Neural cell (in vitro differentiated cells): ENCODE data around the gene IQCM. TPM values are rescaled to one million over a fixed set of nuclear protein-coding genes. Genes with fewer than 3 reads are reported as not detected.

Experiments
- H2AFZ ChIP-seq: fragments of 200-600, 300-800 bp; sonication (generic), shearing (Covaris generic); 2 replicates; pipeline ENCODE4 v1.6.0; 2014; ENCODE audit warnings: low read depth, mild to moderate bottlenecking, antibody characterized with exemption, low read length, moderate library complexity
- H3F3A ChIP-seq: fragments of 200-600 bp; shearing (Covaris generic); 2 replicates; pipeline ENCODE4 v1.6.1; 2016; ENCODE audit warnings: mild to moderate bottlenecking, moderate library complexity, mixed read lengths, antibody characterized with exemption, low read length; ENCODE audit not compliant: insufficient read depth, poor library complexity, severe bottlenecking
- H3K27ac ChIP-seq: fragments of 200-600, 300-800 bp; sonication (generic), shearing (Covaris generic); 2 replicates; pipeline ENCODE4 v1.5.1; 2014; ENCODE audit warnings: mild to moderate bottlenecking, low read length, moderate library complexity
- H3K27me3 ChIP-seq: fragments of 300-800, 200-600 bp; sonication (generic), shearing (Covaris generic); 2 replicates; pipeline ENCODE4 v1.6.0; 2014; ENCODE audit warnings: mild to moderate bottlenecking, low read depth, low read length, moderate library complexity; ENCODE audit not compliant: insufficient read depth
- H3K36me3 ChIP-seq: fragments of 300-800, 200-600 bp; sonication (generic), shearing (Covaris generic); 2 replicates; pipeline ENCODE4 v1.5.1; 2014; ENCODE audit warnings: mild to moderate bottlenecking, antibody characterized with exemption, low read length, moderate library complexity; ENCODE audit not compliant: insufficient read depth
- H3K4me2 ChIP-seq: fragments of 300-800, 200-600 bp; sonication (generic), shearing (Covaris generic); 2 replicates; pipeline ENCODE4 v1.6.0; 2014; ENCODE audit warnings: mild to moderate bottlenecking, low read length
- H3K4me3 ChIP-seq: fragments of 300-800, 200-600 bp; sonication (generic), shearing (Covaris generic); 2 replicates; pipeline ENCODE4 v1.5.1; 2014; ENCODE audit warnings: mild to moderate bottlenecking, low read length, moderate library complexity
- H3K79me2 ChIP-seq: fragments of 200-600 bp; shearing (Covaris generic); replicated peaks from 2 replicates; pipeline ENCODE4 v1.6.0; 2014; ENCODE audit warnings: mild to moderate bottlenecking, low read length, moderate library complexity; ENCODE audit not compliant: insufficient read depth
- H3K9ac ChIP-seq: fragments of 300-800, 200-600 bp; sonication (generic), shearing (Covaris generic); 2 replicates; pipeline ENCODE4 v1.6.1; 2016; ENCODE audit warnings: mild to moderate bottlenecking, low read length, mixed read lengths
- H3K9me2 ChIP-seq: fragments of 200-600 bp; shearing (Covaris generic); 2 replicates; pipeline ENCODE4 v1.6.1; 2016; ENCODE audit warnings: mild to moderate bottlenecking, low read length, mixed read lengths; ENCODE audit not compliant: insufficient read depth
- H3K9me3 ChIP-seq: fragments of 200-600, 300-800 bp; sonication (generic), shearing (Covaris generic); 2 replicates; pipeline ENCODE4 v1.6.1; 2016; ENCODE audit warnings: mild to moderate bottlenecking, mixed run types, low read length, moderate library complexity, mixed read lengths
- H4K20me1 ChIP-seq: fragments of 200-600 bp; shearing (Covaris generic); 2 replicates; pipeline ENCODE4 v1.6.1; 2016; ENCODE audit warnings: mild to moderate bottlenecking, mixed run types; ENCODE audit not compliant: insufficient read depth
- EP300 ChIP-seq: fragments of 450-650 bp; conservative IDR thresholded peaks from 2 replicates; pipeline ENCODE4 v1.6.1; 2014; ENCODE audit warnings: antibody characterized with exemption, mild to moderate bottlenecking, moderate library complexity; ENCODE audit not compliant: poor library complexity, severe bottlenecking
- EZH2 ChIP-seq: fragments of 200-600, 300-800 bp; shearing (Covaris generic), sonication (generic); IDR thresholded peaks from 2 replicates; pipeline ENCODE4 v1.6.1; 2014; ENCODE audit warnings: antibody characterized with exemption, low read length, borderline replicate concordance, mild to moderate bottlenecking; ENCODE audit not compliant: insufficient read depth, poor library complexity, severe bottlenecking
- MXI1 ChIP-seq: fragments of 450-650 bp; conservative IDR thresholded peaks from 2 replicates; pipeline ENCODE4 v1.6.1; 2014; ENCODE audit warnings: antibody characterized with exemption, mild to moderate bottlenecking; ENCODE audit not compliant: poor library complexity, severe bottlenecking
- POLR2AphosphoS5 ChIP-seq: IDR thresholded peaks from 2 replicates; pipeline ENCODE4 v1.6.1; 2012
- RAD21 ChIP-seq: fragments of 450-650 bp; conservative IDR thresholded peaks from 2 replicates; pipeline ENCODE4 v1.6.1; 2014; ENCODE audit warnings: antibody characterized with exemption, mild to moderate bottlenecking, moderate library complexity
- SMC3 ChIP-seq: fragments of 450-650 bp; conservative IDR thresholded peaks from 2 replicates; pipeline ENCODE4 v1.6.1; 2014; ENCODE audit warnings: antibody characterized with exemption, mild to moderate bottlenecking, moderate library complexity; ENCODE audit not compliant: poor library complexity
- TAF1 ChIP-seq: IDR thresholded peaks from 2 replicates; pipeline ENCODE4 v1.6.1; 2012; ENCODE audit warnings: low read depth
- polyA plus RNA-seq: library from polyadenylated mRNA; depleted of rRNA; stranded (reverse); fragments of >200 nt; gene quantifications from 2 replicates; pipeline ENCODE4 v1.2.3, GENCODE V29; 2014
- TF ChIP-seq, protein P1 (sequence below): IDR thresholded peaks from 2 replicates; pipeline ENCODE4 v1.6.1; 2012; ENCODE audit warnings: borderline replicate concordance
- TF ChIP-seq, protein P2 (sequence below): fragments of 450-650 bp; IDR thresholded peaks from 2 replicates; pipeline ENCODE4 v1.5.1; 2014; ENCODE audit warnings: antibody characterized with exemption, mild to moderate bottlenecking, moderate library complexity; ENCODE audit not compliant: poor library complexity, severe bottlenecking

Gene IQCM
- polyA plus RNA-seq, 1 donor from 2014 or later = not detected

DNA sequence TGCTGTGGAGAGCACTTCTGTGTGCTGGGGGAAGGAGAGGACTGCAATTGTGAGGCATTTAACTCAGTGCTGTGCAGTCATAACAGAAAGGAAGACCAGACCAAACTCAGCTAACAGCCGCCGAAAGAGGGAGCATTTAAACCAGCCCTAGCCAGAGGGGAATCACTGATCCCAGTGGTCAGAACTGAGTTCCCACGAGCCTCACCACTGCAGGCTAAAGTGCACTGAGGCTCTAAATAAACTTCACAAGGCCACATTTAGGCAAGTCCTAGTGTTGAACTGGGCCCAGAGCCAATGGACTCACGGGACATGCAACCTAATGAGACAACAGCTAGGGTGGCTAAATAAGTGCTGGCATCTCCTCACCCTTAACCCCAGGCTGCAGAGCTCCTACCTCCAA, 20.4 kb downstream of the IQCM start:
- H2AFZ ChIP-seq = no peak overlapping the region
- no peaks in the 10 kb centered on the region for H3K36me3 ChIP-seq
- TF ChIP-seq EZH2 = no peak
- no peak for TF ChIP-seq TAF1
- TF ChIP-seq MXI1 = no peak
- TF ChIP-seq, protein P1, sequence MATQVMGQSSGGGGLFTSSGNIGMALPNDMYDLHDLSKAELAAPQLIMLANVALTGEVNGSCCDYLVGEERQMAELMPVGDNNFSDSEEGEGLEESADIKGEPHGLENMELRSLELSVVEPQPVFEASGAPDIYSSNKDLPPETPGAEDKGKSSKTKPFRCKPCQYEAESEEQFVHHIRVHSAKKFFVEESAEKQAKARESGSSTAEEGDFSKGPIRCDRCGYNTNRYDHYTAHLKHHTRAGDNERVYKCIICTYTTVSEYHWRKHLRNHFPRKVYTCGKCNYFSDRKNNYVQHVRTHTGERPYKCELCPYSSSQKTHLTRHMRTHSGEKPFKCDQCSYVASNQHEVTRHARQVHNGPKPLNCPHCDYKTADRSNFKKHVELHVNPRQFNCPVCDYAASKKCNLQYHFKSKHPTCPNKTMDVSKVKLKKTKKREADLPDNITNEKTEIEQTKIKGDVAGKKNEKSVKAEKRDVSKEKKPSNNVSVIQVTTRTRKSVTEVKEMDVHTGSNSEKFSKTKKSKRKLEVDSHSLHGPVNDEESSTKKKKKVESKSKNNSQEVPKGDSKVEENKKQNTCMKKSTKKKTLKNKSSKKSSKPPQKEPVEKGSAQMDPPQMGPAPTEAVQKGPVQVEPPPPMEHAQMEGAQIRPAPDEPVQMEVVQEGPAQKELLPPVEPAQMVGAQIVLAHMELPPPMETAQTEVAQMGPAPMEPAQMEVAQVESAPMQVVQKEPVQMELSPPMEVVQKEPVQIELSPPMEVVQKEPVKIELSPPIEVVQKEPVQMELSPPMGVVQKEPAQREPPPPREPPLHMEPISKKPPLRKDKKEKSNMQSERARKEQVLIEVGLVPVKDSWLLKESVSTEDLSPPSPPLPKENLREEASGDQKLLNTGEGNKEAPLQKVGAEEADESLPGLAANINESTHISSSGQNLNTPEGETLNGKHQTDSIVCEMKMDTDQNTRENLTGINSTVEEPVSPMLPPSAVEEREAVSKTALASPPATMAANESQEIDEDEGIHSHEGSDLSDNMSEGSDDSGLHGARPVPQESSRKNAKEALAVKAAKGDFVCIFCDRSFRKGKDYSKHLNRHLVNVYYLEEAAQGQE = no peak
- TF ChIP-seq RAD21 = no peak
- TF ChIP-seq POLR2AphosphoS5 = no peak
- TF ChIP-seq, protein P2, sequence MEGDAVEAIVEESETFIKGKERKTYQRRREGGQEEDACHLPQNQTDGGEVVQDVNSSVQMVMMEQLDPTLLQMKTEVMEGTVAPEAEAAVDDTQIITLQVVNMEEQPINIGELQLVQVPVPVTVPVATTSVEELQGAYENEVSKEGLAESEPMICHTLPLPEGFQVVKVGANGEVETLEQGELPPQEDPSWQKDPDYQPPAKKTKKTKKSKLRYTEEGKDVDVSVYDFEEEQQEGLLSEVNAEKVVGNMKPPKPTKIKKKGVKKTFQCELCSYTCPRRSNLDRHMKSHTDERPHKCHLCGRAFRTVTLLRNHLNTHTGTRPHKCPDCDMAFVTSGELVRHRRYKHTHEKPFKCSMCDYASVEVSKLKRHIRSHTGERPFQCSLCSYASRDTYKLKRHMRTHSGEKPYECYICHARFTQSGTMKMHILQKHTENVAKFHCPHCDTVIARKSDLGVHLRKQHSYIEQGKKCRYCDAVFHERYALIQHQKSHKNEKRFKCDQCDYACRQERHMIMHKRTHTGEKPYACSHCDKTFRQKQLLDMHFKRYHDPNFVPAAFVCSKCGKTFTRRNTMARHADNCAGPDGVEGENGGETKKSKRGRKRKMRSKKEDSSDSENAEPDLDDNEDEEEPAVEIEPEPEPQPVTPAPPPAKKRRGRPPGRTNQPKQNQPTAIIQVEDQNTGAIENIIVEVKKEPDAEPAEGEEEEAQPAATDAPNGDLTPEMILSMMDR = no peak
- TF ChIP-seq EP300 = no peak
- TF ChIP-seq SMC3 = no peak
- no peaks in the 10 kb centered on the region for H3K9me3 ChIP-seq
- H3K27me3 ChIP-seq = no peaks in the 10 kb centered on the region
- no peak overlapping the region for H3K27ac ChIP-seq
- no peak overlapping the region for H3K4me3 ChIP-seq
- no peaks in the 10 kb centered on the region for H3K9me2 ChIP-seq
- H3K79me2 ChIP-seq = no peaks in the 10 kb centered on the region
- H3K9ac ChIP-seq = no peak overlapping the region
- H3F3A ChIP-seq = no peaks in the 10 kb centered on the region
- no peak overlapping the region for H3K4me2 ChIP-seq
- H4K20me1 ChIP-seq = no peaks in the 10 kb centered on the region

DNA sequence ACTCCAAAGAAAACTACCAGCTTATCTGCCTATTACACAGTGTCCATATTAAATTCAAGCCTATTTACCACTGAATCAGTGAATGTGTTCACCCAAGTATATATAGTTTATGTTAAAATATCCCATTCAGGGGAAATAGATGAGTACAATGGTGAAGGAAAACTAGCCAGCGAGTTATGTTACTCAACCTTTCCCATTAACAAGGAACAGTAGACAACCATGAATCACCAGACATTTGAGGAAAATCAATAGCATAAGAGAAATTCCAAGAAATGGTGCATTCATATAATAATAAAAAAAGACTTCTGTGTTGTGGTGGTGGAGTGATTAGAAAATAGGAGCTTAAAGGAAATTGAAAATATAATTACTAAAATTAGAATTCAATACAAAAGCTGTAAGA, 21.3 kb downstream of the IQCM start:
- H4K20me1 ChIP-seq = no peaks in the 10 kb centered on the region
- H3K4me2 ChIP-seq = no peak overlapping the region
- H3F3A ChIP-seq = no peaks in the 10 kb centered on the region
- H3K36me3 ChIP-seq = no peaks in the 10 kb centered on the region
- no peaks in the 10 kb centered on the region for H3K9me3 ChIP-seq
- H3K9me2 ChIP-seq = no peaks in the 10 kb centered on the region
- no peaks in the 10 kb centered on the region for H3K79me2 ChIP-seq
- H2AFZ ChIP-seq = no peak overlapping the region
- H3K27me3 ChIP-seq = no peaks in the 10 kb centered on the region
- H3K9ac ChIP-seq = no peak overlapping the region
- no peak overlapping the region for H3K27ac ChIP-seq
- TF ChIP-seq RAD21 = no peak
- no peak for TF ChIP-seq EZH2
- TF ChIP-seq SMC3 = no peak
- no peak for TF ChIP-seq EP300
- TF ChIP-seq, protein P2 = no peak
- TF ChIP-seq POLR2AphosphoS5 = no peak
- TF ChIP-seq, protein P1 = no peak
- no peak for TF ChIP-seq TAF1
- no peak for TF ChIP-seq MXI1
- H3K4me3 ChIP-seq = no peak overlapping the region
